AG09319 (cell line): ENCODE measurements around the gene MCUR1.
A peak's percentile ranks its signal among the peaks of the same experiment; 100 is the strongest.

Experiments
- DNase-seq: peaks from one replicate; pipeline ENCODE4 v3.0.0-alpha.2; 2010; ENCODE audit warnings: low read depth; ENCODE audit errors: extremely low read depth
- CTCF ChIP-seq: IDR thresholded peaks from 2 replicates; pipeline ENCODE4 v1.5.1; 2011; ENCODE audit warnings: low read depth, mild to moderate bottlenecking, inconsistent platforms, low read length, moderate library complexity

Gene MCUR1

GRCh38 chr6:13810688-13811446 lies 3.5 kb downstream of the MCUR1 start:
- TF ChIP-seq CTCF = no peak
- no peak for DNase-seq

- TF ChIP-seq CTCF = no peak
- DNase-seq = no peak
These were observed 5.6 kb downstream of the MCUR1 start for GRCh38 chr6:13808801-13809200.

GRCh38 chr6:13807696-13808095 lies 6.7 kb downstream of the MCUR1 start:
- DNase-seq = no peak
- no peak for TF ChIP-seq CTCF

GRCh38 chr6:13803581-13803980 lies 10.8 kb downstream of the MCUR1 start:
- no peak for TF ChIP-seq CTCF
- DNase-seq = no peak

GRCh38 chr6:13800615-13801014 lies 13.7 kb downstream of the MCUR1 start:
- TF ChIP-seq CTCF = no peak
- DNase-seq = no peak

- DNase-seq = no peak
- no peak for TF ChIP-seq CTCF
These were observed 17.6 kb downstream of the MCUR1 start for GRCh38 chr6:13796781-13797180.

- TF ChIP-seq CTCF = peak; percentile 96
- DNase-seq = peak; percentile 59
These were observed 19.2 kb downstream of the MCUR1 start for GRCh38 chr6:13795041-13795750.
